GM13977 (cell line): ENCODE measurements around the gene NBAS.

ENCODE experiments used
- DNase-seq: peaks from one replicate; pipeline ENCODE4 v3.0.0; 2012; ENCODE audit warnings: low spot score
- CTCF ChIP-seq: IDR thresholded peaks from 2 replicates; pipeline ENCODE4 v1.5.1; 2012; ENCODE audit warnings: mild to moderate bottlenecking, control low read depth; ENCODE audit not compliant: insufficient read depth; ENCODE audit errors: extremely low read depth, missing control alignments
- in situ Hi-C: fragments of 300-500 bp; cut with MboI; formaldehyde crosslinking; loops from one replicate; pipeline ENCODE4 v1.12.0; 2022; ENCODE audit warnings: low sequenced_read_pairs, low pct_unique_long_range_greater_than_20kb, mixed read lengths, inconsistent platforms; ENCODE audit not compliant: unreplicated experiment

The NBAS gene

GRCh38 chr2:15383695-15384350 is 177.3 kb downstream of the NBAS start:
- DNase-seq: no peak
- TF ChIP-seq CTCF: no peak
- in situ Hi-C loops: no loop called here

GRCh38 chr2:15378148-15378908 is 182.8 kb downstream of the NBAS start:
- no peak for TF ChIP-seq CTCF
- peak; percentile 12 for DNase-seq
- in situ Hi-C loops: no loop called here

DNA sequence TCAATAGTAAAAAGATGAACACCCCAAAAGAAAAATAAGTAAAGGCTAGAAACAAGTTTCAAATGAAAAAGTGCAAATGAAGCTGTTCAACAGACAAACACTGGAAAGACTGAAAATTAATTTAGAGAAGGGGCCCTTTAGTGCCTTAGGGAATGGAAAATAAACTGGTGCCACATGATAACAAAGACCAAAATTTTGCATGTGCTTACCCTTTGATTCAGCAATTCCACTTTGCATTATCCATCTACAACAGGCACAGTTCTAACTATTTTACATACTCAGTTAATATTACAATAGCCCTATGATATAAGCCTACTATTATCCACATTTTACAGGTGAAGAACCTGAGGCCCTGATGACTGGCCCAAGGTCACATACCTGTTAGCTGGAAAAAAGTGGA is 183.9 kb downstream of the NBAS start:
- TF ChIP-seq CTCF: no peak
- in situ Hi-C loops: no loop called here
- DNase-seq: no peak

- in situ Hi-C loops: no loop called here
- no peak for DNase-seq
- no peak for TF ChIP-seq CTCF
Measured at GRCh38 chr2:15372019-15372418, 189.1 kb downstream of the NBAS start.

DNA sequence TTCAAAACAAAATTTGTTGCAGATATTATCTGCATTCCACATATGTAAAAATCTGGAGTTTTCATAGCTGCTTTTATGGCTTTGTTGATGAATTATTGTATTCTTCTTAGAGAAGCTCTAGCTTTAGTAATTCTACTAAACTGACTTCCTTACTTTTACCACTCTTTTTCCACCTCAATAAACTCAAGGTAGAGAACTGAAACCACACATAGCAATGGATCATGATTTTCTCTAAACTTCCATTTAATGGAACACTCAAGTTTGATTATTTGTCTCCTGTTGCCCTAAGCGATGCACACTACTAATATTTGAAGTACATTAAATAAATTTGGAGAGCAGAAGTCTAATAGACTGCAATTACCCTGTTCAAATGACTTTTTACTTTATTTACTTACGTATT is 192.0 kb downstream of the NBAS start:
- TF ChIP-seq CTCF: no peak
- in situ Hi-C loops: no loop called here
- no peak for DNase-seq

- no peak for DNase-seq
- in situ Hi-C loops: no loop called here
- TF ChIP-seq CTCF: no peak
Measured at GRCh38 chr2:15367715-15368114, 193.4 kb downstream of the NBAS start.
